ENCODE data around the gene RHBDD1. TPM values are rescaled to one million over a fixed set of nuclear protein-coding genes. Genes with fewer than 3 reads are reported as not detected.

The RHBDD1 gene
- total RNA-seq, 1 donor from 2014 or later: 3.7 TPM

DNA sequence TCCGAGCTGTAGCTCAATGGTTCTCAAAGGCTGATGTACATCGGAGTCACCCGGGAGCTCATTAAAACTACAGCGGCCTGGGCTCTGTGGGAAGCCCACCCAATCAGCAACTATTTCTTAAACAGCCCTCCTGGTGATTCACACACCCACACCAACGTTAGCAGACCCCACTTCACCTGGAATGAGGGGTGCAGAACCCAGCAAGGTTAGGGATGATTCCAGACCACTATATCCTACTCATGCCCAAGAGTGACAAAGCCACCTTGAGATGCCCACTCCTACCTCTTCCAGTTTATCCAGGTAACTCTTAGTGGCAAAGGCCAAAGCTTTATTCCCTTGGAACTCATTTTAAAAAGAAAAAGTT, 149.7 kb downstream of the RHBDD1 start:
- Histone ChIP-seq H3K27ac (no peak overlapping the region), H3K4me1 (peaks cover 0 to 3% of the 10 kb centered on the region in 2 donors), H3K4me3 (no peak overlapping the region), H3K27me3 (no peaks in the 10 kb centered on the region), H3K36me3 (no peaks in the 10 kb centered on the region), H3K9me3 (no peaks in the 10 kb centered on the region)
- intact Hi-C loops (cut with DNase I): loop anchor here (1.0 to 5.0 kb wide), 3 partner anchors 185 to 1317 kb away; no protein-coding TSS in a partner anchor
- DNase-seq (ENCODE audit: low spot score in 2 of 2): no peak
- TF ChIP-seq, protein P1, sequence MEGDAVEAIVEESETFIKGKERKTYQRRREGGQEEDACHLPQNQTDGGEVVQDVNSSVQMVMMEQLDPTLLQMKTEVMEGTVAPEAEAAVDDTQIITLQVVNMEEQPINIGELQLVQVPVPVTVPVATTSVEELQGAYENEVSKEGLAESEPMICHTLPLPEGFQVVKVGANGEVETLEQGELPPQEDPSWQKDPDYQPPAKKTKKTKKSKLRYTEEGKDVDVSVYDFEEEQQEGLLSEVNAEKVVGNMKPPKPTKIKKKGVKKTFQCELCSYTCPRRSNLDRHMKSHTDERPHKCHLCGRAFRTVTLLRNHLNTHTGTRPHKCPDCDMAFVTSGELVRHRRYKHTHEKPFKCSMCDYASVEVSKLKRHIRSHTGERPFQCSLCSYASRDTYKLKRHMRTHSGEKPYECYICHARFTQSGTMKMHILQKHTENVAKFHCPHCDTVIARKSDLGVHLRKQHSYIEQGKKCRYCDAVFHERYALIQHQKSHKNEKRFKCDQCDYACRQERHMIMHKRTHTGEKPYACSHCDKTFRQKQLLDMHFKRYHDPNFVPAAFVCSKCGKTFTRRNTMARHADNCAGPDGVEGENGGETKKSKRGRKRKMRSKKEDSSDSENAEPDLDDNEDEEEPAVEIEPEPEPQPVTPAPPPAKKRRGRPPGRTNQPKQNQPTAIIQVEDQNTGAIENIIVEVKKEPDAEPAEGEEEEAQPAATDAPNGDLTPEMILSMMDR (IDR thresholded peaks at IDR 0.05): no peak

DNA sequence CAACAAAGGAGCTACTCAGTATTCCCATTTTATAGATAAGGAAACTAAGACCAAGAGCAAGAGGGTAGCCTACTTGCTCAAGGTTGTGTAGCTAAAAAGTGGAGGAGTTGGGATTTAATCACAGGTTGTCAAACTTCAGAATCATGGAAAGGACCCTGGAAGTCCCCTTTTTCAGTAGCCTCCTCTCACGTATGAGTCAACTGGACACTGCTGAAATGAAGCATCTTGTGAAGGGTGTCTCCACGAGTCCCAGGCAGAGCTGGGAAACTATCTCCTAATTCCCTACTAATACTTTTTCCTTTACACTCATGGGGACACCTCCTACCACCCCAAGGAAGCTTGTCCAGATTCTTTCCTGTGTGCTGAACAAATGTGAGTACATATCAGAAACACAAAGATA, 155.8 kb downstream of the RHBDD1 start:
- no peaks in the 10 kb centered on the region for H3K4me1 ChIP-seq
- no peaks in the 10 kb centered on the region for H3K9me3 ChIP-seq
- peaks cover 3 to 10% of the 10 kb centered on the region in 2 donors for H3K36me3 ChIP-seq
- no peaks in the 10 kb centered on the region for H3K27me3 ChIP-seq
- H3K27ac ChIP-seq: no peak overlapping the region
- DNase-seq (ENCODE audit: low spot score in 2 of 2): no peak
- intact Hi-C loops (cut with DNase I): no loop called here
- TF ChIP-seq, protein P1 (IDR thresholded peaks at IDR 0.05): no peak
- H3K4me3 ChIP-seq: no peak overlapping the region

DNA sequence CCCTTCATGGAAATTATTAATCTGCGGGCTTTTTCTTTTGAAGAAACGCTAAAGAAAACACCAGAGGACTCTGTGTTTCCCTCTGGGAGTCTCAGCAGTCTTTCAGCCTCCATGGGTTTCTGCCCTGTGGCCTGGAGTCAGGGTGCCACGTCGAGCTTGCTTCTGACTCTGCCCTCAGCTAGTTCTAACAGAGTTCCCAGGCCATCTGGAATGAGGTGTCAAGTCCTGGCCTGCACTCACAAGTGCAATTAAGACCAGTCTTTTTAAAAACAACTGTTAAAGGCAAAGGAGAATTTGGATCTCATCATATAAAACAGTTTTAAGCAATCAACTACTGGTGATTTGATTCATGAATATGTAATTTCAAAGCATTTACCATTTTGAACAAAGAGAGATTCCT, 157.3 kb downstream of the RHBDD1 start:
- intact Hi-C loops (cut with DNase I): no loop called here
- TF ChIP-seq, protein P1 (IDR thresholded peaks at IDR 0.05): no peak
- Histone ChIP-seq H3K9me3 (no peaks in the 10 kb centered on the region), H3K4me3 (no peak overlapping the region), H3K4me1 (no peaks in the 10 kb centered on the region), H3K27ac (no peak overlapping the region), H3K27me3 (no peaks in the 10 kb centered on the region), H3K36me3 (peaks cover 3 to 10% of the 10 kb centered on the region in 2 donors)
- no peak for DNase-seq (ENCODE audit: low spot score in 2 of 2)

DNA sequence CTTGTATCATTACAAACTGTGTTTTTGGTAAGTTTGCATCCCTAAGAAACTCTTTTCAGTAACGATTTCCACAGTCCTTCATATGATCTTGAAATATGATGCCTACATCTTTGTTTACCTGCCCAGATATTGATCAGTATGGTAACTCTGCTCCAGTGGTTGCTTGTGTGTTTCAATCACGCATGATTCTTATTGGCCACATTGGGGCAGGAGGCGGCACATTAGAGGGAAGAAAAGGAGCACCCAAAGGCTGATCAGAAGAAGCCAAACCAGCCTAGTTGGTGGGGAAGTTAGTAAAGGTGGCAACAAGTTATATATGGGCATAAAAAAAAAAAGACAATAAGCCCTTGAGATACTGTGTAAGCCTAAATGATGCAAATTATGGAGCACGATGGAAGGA, 158.9 kb downstream of the RHBDD1 start:
- Histone ChIP-seq H3K36me3 (peaks cover 3 to 10% of the 10 kb centered on the region in 2 donors), H3K4me3 (no peak overlapping the region), H3K27me3 (no peaks in the 10 kb centered on the region), H3K9me3 (no peaks in the 10 kb centered on the region), H3K27ac (no peak overlapping the region), H3K4me1 (no peaks in the 10 kb centered on the region)
- DNase-seq (ENCODE audit: low spot score in 2 of 2): no peak
- intact Hi-C loops (cut with DNase I): no loop called here
- TF ChIP-seq, protein P1 (IDR thresholded peaks at IDR 0.05): no peak

DNA sequence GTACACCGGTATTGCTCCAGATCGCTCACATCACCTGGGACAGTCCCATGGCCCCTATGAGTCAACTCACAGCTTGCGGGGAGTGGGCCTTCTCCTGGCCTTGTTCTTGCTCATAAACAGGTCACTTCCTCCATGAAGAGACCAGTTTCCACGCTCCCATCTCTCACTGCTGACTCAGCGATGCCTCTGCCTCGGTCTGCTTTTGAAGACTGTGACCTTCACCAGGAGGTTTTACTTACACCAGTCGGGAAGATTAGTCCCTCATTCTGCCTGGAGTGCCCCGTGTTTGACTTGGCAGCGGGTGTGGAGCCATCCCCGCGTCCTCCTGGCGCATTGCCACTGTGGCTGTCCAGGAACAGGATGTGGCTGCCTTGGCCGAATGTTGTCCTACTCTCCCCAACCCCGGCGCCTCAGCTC, 159.8 kb downstream of the RHBDD1 start:
- Histone ChIP-seq H3K4me3 (no peak overlapping the region), H3K27me3 (no peaks in the 10 kb centered on the region), H3K9me3 (no peaks in the 10 kb centered on the region), H3K27ac (no peak overlapping the region), H3K36me3 (peaks cover 3 to 10% of the 10 kb centered on the region in 2 donors), H3K4me1 (no peaks in the 10 kb centered on the region)
- TF ChIP-seq, protein P1 (IDR thresholded peaks at IDR 0.05): no peak
- intact Hi-C loops (cut with DNase I): no loop called here
- DNase-seq (ENCODE audit: low spot score in 2 of 2): no peak

DNA sequence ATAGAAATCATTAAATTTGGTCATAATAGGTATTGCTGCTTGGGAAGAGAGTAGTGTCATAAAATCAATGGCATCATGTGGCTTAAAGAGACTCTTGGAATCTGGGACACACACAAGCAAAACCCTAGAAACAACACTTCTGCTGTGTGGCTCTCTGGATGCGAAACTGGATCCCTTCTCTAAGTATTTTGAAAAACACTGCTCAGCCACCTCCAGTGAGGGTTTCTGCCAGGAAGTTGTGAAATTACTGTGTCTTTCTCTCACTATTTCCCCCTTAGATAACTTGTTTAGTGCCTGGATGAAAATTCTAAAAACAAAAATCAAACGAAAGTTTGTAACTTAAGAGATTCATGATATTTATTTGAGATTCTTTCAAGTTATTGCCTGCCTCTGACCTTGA, 163.8 kb downstream of the RHBDD1 start:
- no peaks in the 10 kb centered on the region for H3K9me3 ChIP-seq
- intact Hi-C loops (cut with DNase I): no loop called here
- TF ChIP-seq, protein P1 (IDR thresholded peaks at IDR 0.05): no peak
- H3K36me3 ChIP-seq: peaks cover 3 to 10% of the 10 kb centered on the region in 2 donors
- no peaks in the 10 kb centered on the region for H3K4me1 ChIP-seq
- H3K27me3 ChIP-seq: no peaks in the 10 kb centered on the region
- no peak for DNase-seq (ENCODE audit: low spot score in 2 of 2)
- H3K4me3 ChIP-seq: no peak overlapping the region
- H3K27ac ChIP-seq: no peak overlapping the region

Data from ascending aorta (tissue), 2 donors.